Activated T-cell treated with anti-CD3 and anti-CD28 coated beads, Interleukin-2, amount 50 U/mL, for 4 hours (primary cell): ENCODE data around the gene PEF1. TPM values are rescaled to one million over a fixed set of nuclear protein-coding genes. Genes with fewer than 3 reads are reported as not detected.
A peak's percentile ranks its signal among the peaks of the same experiment; 100 is the strongest.
"Not testable (repeated sequence)": the region's sequence is repeated elsewhere in the genome, so short reads cannot be mapped to it uniquely, and the experiment has no call there.

ENCODE experiments used
- ATAC-seq, 2 donors: fragments of 200-7000 bp; cut with Tn5 transposase; one replicate each; pipeline ENCODE4 v1.10.0; 2021
- DNase-seq: peaks from one replicate; pipeline ENCODE4 v3.0.0-alpha.2; 2020
- H3K27me3 Mint-ChIP-seq: one replicate; pipeline ENCODE4 v1.8.0; 2021; ENCODE audit warnings: low read depth, mixed read lengths
- H3K36me3 Mint-ChIP-seq: one replicate; pipeline ENCODE4 v1.8.0; 2022; ENCODE audit warnings: mixed read lengths; ENCODE audit not compliant: insufficient read depth
- H3K4me1 Mint-ChIP-seq: one replicate; pipeline ENCODE4 v1.8.0; 2021; ENCODE audit warnings: low read depth, mixed read lengths
- H3K4me3 Mint-ChIP-seq: one replicate; pipeline ENCODE4 v1.8.0; 2021; ENCODE audit warnings: mild to moderate bottlenecking, moderate library complexity, mixed read lengths
- H3K9me3 Mint-ChIP-seq: one replicate; pipeline ENCODE4 v1.8.0; 2021; ENCODE audit warnings: mixed read lengths
- total RNA-seq, 3 donors: library from RNA; stranded (reverse); gene quantifications; one replicate each; pipeline ENCODE4 v1.2.1, GENCODE V29; 2021

The PEF1 gene
- total RNA-seq, 3 donors from 2014 or later: 67.0 to 73.9 (median 71.5) TPM

- DNase-seq (peak; percentile 32), ATAC-seq (peak; percentile 71)
- Mint-ChIP-seq H3K9me3 (no peaks in the 10 kb centered on the region), H3K4me1 (no peaks in the 10 kb centered on the region), H3K27me3 (peaks cover 39% of the 10 kb centered on the region), H3K4me3 (no peak overlapping the region), H3K36me3 (no peaks in the 10 kb centered on the region)
Observed at GRCh38 chr1:31587720-31588423, 56.8 kb downstream of the PEF1 start.

GRCh38 chr1:31587328-31587699 is 57.4 kb downstream of the PEF1 start:
- H3K36me3 Mint-ChIP-seq, DNase-seq, H3K4me1 Mint-ChIP-seq, ATAC-seq, H3K9me3 Mint-ChIP-seq, H3K4me3 Mint-ChIP-seq: not testable (repeated sequence)
- peaks cover 33% of the 10 kb centered on the region for H3K27me3 Mint-ChIP-seq

- H3K27me3 Mint-ChIP-seq: peaks cover 26% of the 10 kb centered on the region
- no peaks in the 10 kb centered on the region for H3K4me1 Mint-ChIP-seq
- no peaks in the 10 kb centered on the region for H3K9me3 Mint-ChIP-seq
Observed at GRCh38 chr1:31586376-31587327, 58.0 kb downstream of the PEF1 start.

GRCh38 chr1:31585736-31586365 is 58.8 kb downstream of the PEF1 start:
- Mint-ChIP-seq H3K4me3 (no peak overlapping the region), H3K36me3 (no peaks in the 10 kb centered on the region), H3K27me3 (peaks cover 23% of the 10 kb centered on the region), H3K9me3 (no peaks in the 10 kb centered on the region), H3K4me1 (no peaks in the 10 kb centered on the region)
- no peak for ATAC-seq
- no peak for DNase-seq

More at GRCh38 chr1:31586376-31587327, 58.0 kb downstream of the PEF1 start:
- H3K4me3 Mint-ChIP-seq: no peak overlapping the region
- ATAC-seq: no peak
- DNase-seq: no peak
- H3K36me3 Mint-ChIP-seq: no peaks in the 10 kb centered on the region

GRCh38 chr1:31584869-31585735 is 59.6 kb downstream of the PEF1 start:
- Mint-ChIP-seq H3K36me3 (no peaks in the 10 kb centered on the region), H3K27me3 (peaks cover 16% of the 10 kb centered on the region), H3K9me3 (no peaks in the 10 kb centered on the region), H3K4me3 (no peak overlapping the region), H3K4me1 (no peaks in the 10 kb centered on the region)
- DNase-seq: no peak
- ATAC-seq: no peak

GRCh38 chr1:31583995-31584868 is 60.4 kb downstream of the PEF1 start:
- ATAC-seq: no peak
- H3K4me1 Mint-ChIP-seq: no peaks in the 10 kb centered on the region
- H3K36me3 Mint-ChIP-seq: no peaks in the 10 kb centered on the region
- H3K27me3 Mint-ChIP-seq: peaks cover 12% of the 10 kb centered on the region
- H3K9me3 Mint-ChIP-seq: no peaks in the 10 kb centered on the region
- no peak for DNase-seq
- H3K4me3 Mint-ChIP-seq: no peak overlapping the region

GRCh38 chr1:31583082-31583994 is 61.3 kb downstream of the PEF1 start:
- no peaks in the 10 kb centered on the region for H3K36me3 Mint-ChIP-seq
- peaks cover 10% of the 10 kb centered on the region for H3K27me3 Mint-ChIP-seq
- ATAC-seq (no peak), DNase-seq (no peak)
- H3K9me3 Mint-ChIP-seq: no peaks in the 10 kb centered on the region
- H3K4me3 Mint-ChIP-seq: no peak overlapping the region
- no peaks in the 10 kb centered on the region for H3K4me1 Mint-ChIP-seq

GRCh38 chr1:31581821-31582810 is 62.6 kb downstream of the PEF1 start:
- Mint-ChIP-seq H3K4me3 (no peak overlapping the region), H3K36me3 (no peaks in the 10 kb centered on the region), H3K9me3 (no peaks in the 10 kb centered on the region), H3K27me3 (peaks cover 2% of the 10 kb centered on the region), H3K4me1 (no peaks in the 10 kb centered on the region)
- no peak for DNase-seq
- no peak for ATAC-seq

- no peak overlapping the region for H3K4me3 Mint-ChIP-seq
- H3K27me3 Mint-ChIP-seq: peaks cover 7% of the 10 kb centered on the region
- ATAC-seq: no peak
- H3K36me3 Mint-ChIP-seq: no peaks in the 10 kb centered on the region
- H3K9me3 Mint-ChIP-seq: no peaks in the 10 kb centered on the region
- DNase-seq: no peak
- peaks cover 3% of the 10 kb centered on the region for H3K4me1 Mint-ChIP-seq
Observed at GRCh38 chr1:31580891-31581603, 63.6 kb downstream of the PEF1 start.

- no peak for DNase-seq
- no peaks in the 10 kb centered on the region for H3K9me3 Mint-ChIP-seq
- no peak for ATAC-seq
- H3K36me3 Mint-ChIP-seq: no peaks in the 10 kb centered on the region
- H3K27me3 Mint-ChIP-seq: peaks cover 8% of the 10 kb centered on the region
- H3K4me3 Mint-ChIP-seq: no peak overlapping the region
- peaks cover 3% of the 10 kb centered on the region for H3K4me1 Mint-ChIP-seq
Observed at GRCh38 chr1:31580513-31580870, 64.2 kb downstream of the PEF1 start.
